Stimulated activated CD4-positive, alpha-beta T cell treated with anti-CD3 and anti-CD28 coated beads, Interleukin-15, amount 100 ng/mL, for 24 hours (primary cell): Measurements from ENCODE around the gene ALG12.
"Not testable (repeated sequence)": the region's sequence is repeated elsewhere in the genome, so short reads cannot be mapped to it uniquely, and the experiment has no call there.

ENCODE experiments used
- DNase-seq: peaks from one replicate; pipeline ENCODE4 v3.0.0-alpha.2; 2020

The ALG12 gene

DNA sequence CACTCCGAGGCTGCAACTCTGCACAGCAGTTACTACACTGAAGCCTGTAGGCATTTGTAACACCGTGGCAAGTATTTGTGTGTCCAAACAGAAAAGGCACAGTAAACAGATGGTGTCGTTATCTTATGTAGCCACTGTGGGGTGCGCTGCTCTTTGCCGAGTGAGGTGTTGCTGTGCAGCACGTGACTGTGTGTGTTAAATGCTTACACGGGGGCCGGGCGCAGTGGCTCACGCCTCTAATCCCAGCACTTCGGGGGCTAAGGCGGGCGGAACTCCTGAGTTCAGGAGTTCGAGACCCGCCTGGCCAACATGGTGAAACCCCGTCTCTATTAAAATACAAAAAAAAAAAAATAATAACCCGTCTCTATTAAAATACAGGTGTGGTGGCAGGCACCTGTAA lies 53.1 kb downstream of the ALG12 start:
- DNase-seq: no peak

- DNase-seq: no peak
Measured at GRCh38 chr22:49863931-49864330, 54.3 kb downstream of the ALG12 start.

DNA sequence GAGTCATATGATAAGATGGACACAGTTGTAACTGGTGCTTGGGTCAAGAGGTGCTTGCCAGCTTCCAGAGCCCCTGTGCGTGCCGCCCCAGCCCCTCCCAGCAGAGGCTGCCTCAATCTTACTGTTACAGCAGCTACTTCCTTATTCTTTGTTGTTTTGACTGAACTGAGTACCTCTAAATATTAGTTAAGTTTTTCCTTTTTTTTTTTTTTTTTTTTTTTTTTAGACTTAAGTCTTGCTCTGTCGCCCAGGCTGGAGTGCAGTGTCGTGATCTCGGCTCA lies 55.8 kb downstream of the ALG12 start:
- no peak for DNase-seq

DNA sequence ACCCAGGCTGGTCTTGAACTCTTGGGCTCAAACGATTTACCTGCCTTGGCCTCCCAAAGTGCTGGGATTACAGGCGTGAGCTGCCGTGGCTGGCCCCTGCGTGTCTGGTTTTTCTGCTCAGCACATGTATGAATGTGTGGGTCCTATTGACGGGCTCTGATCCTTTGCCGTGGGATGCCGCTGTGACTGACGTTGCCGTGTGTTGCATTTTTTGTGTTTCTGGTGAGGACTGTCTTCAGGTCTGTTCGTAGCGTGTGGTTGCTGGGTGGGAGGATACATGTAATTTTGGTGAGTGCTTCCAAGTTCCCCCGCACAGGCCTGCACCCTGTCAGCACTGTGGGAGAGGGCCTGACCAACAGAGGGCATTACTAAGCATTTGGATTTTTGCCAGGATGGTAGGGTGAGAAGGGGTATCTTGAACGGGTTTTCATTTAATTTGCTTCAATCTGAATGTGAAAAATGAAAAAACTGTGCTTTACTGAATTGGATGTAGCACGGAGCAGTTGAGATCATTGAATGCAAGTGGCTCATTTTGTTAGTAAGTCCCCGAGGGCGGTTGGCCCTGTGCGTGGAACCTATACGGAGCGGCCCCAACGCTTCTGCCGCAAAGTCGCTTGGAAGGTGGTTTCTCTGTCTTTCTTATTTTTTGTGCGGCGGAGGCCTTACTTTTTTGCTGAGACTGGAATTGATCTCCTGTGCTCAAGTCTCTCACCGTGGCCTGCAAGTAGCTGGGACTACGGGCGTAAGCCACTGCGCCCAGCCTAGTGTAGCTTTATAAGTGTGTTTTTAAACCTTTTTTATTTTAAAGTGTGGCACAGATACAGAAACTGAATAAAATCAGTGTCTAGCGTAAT lies 56.4 kb downstream of the ALG12 start:
- DNase-seq: no peak

DNA sequence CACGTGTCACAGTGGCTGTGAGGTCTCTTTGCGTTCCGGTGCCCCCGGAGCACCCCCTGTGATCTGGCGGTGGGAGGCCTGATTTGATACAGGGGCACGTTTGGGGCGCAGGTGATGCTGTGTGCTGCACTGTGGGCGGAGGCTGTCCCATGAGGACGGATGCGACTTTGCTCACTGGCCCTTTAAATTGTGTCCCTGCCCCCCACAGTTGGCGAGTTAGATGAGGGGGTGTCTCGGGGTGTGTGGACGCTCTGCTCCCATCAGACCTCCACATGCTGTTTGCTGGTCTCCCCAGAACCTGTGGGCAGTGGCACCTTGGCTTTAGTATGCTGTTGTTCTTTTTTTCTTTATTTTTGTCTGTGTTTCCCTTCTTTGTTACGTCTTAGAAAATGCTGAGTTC lies 59.4 kb downstream of the ALG12 start:
- DNase-seq: no peak

GRCh38 chr22:49856766-49857618 lies 61.2 kb downstream of the ALG12 start:
- no peak for DNase-seq

- DNase-seq: no peak
Measured at GRCh38 chr22:49856343-49856742, 61.9 kb downstream of the ALG12 start.

DNA sequence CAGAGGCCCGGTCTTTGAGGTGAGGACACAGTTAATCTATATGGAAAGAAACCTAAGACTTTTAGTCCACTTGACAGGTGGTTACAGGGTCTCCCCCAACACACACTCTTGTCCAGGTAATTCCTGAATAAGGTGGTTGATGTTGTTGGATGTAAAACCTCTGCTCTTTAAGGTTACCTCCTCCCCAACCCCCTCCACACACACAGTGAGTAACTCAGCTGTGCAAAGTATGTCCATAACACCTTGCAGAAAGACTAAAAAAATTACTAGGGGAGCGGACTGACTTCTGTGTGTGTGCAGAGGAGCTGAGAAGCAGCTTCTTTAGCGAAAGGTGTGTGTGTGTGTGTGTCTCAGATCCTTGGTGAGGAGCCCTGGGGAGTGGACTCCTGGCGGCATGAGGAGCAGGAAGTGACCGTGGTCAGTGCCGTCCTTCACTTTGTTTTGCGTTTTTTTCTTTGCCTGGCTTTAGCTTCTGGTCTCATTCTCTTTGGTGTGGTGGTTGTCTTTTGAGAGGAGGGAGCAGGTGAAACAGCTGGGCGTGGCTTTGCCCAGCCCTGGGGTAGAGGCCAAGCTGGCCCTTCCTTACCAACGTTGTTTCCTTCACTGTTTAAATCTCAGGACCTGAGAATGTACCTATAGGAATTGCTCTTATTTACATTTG lies 62.9 kb downstream of the ALG12 start:
- no peak for DNase-seq

GRCh38 chr22:49853981-49854831 lies 64.0 kb downstream of the ALG12 start:
- DNase-seq: peak; percentile 44

DNA sequence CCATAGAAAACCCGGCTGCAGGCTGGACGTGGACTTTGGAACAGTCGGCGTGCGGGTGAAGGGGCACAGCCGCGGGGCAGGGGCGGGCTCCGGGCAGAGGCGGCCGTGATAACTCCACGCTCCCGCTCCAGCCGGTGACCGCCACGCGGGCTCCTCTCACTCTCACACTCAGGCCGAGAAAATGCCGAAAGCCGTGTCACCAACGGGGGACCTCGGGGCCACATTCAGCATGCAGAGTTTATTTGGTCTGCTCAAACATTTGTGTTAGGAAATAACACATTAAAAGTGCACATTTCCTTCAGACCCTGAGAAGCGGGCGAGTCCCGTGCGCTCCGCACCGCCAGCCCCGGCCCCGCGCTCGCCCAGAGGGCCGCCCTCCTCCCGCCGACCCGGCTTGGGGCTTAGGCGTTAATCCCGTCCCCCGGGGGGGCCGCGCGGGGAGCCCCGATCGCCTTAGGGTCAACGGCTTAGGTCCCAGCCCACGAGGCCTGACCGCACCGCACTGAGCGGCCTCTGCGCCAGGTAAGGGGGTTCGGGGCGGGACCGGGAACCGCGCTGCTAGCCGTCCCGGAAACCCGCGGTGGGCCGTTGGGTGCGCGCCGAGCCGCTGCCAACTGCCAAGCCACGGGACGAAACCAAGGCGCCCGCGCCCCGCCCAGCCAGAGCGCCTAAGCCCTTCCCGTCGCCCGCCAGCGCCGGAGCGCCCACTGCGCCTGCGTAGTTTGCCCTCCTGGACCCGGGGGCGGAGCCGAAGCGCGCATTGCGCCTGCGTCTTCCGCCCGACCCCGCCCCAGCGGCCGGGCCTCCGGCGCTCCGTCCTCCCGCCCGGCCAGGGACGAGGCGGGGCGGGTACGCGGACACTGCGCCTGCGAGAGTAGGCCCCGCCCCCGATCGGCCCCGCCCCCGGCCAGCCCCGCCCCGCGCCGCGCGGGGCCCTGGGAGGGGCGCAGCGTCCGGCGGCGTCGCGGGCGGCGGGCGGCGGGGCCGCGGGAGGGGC lies 65.0 kb downstream of the ALG12 start, which contains the start of gene ZBED4:
ZBED4 (plus strand) TSS at position 947 of the 997 bp plus-strand sequence. CDS start 29,819 bp downstream, outside the sequence.
- DNase-seq: peak; percentile 99

DNA sequence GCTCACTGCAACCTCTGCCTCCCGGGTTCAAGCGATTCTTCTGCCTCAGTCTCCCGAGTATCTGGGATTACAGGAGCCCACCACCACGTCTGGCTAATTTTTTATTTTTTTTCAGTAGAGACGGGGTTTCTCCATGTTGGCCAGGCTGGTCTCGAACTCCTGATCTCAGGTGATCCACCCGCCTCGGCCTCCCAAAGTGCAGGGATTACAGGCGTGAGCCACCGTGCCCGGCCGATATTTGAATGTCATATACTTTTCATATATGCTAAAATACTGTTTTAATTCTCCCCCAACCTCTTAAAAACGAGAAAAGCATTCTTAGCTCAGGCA lies 65.7 kb downstream of the ALG12 start:
- not testable (repeated sequence) for DNase-seq

GRCh38 chr22:49850959-49851802 lies 67.1 kb downstream of the ALG12 start:
- DNase-seq: no peak
